ENCODE data around the gene MSMO1.
"Not testable (repeated sequence)": the region's sequence is repeated elsewhere in the genome, so short reads cannot be mapped to it uniquely, and the experiment has no call there.

GRCh38 chr4:165286619-165287340 lies 40.7 kb upstream of the MSMO1 start:
- TF ChIP-seq EZH2 (IDR thresholded peaks at IDR 0.05); POLR2AphosphoS5 (IDR thresholded peaks at IDR 0.05; ENCODE audit: borderline replicate concordance, low read depth, low read length); FOXP2 (optimal IDR thresholded peaks at IDR 0.05; ENCODE audit: control extremely low read depth, extremely low read length, insufficient read depth): not testable (repeated sequence)
